Activated CD4-positive, alpha-beta T cell treated with anti-CD3 and anti-CD28 coated beads, Interleukin-2, amount 50 U/mL, for 1 hour (primary cell): ENCODE results near the gene AXDND1.
"Not testable (repeated sequence)": the region's sequence is repeated elsewhere in the genome, so short reads cannot be mapped to it uniquely, and the experiment has no call there.

Experiments used
- DNase-seq: peaks from one replicate; pipeline ENCODE4 v3.0.0-alpha.2; 2020

Gene AXDND1, protein sequence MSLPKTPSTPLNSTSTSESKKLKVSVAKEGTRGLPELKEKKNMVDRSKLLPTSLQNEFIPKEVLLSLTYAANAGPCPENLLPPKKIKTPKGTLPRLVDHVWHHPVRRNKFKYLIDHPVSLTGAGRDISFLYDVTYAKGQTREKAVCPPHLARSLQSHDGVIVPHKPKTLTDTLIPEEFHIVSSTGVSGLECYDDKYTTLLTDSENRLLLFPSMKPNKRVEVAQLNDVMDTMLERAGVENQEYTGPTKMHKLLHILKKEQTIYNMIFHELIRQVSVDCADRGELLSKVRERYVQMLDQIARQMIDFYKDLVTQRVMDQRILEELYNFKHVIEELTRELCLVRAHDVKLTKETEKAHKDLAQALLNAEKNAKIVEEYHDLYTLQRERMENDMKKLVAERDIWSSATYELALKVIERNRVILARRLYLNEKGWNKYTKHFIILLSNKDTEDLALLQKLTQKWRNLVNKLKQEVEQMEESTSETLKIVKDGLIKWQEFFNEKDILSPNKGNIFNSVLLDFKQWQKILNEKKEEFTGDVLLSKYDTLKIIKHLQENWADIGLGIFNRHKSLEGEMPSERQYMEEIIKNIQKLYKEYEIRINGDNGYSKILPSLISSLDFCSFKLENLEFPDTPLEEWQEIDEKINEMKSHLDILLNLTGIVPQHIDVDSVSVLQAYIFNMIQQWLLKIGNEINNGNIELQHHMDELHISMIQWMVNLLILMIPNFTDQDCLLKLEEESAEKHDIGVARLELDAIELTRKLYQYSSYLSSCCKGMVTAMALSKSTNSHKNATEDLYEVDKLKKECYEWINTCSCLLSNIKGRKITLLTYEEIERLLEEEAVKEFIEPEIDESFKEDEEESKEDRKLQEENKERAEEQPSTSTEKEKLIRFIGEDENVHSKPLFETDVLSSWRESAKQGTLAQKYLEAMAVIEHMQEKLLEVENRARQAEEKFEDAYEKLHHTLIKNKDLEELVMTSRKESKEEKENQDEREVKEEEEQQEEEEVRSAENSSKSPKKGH

DNA sequence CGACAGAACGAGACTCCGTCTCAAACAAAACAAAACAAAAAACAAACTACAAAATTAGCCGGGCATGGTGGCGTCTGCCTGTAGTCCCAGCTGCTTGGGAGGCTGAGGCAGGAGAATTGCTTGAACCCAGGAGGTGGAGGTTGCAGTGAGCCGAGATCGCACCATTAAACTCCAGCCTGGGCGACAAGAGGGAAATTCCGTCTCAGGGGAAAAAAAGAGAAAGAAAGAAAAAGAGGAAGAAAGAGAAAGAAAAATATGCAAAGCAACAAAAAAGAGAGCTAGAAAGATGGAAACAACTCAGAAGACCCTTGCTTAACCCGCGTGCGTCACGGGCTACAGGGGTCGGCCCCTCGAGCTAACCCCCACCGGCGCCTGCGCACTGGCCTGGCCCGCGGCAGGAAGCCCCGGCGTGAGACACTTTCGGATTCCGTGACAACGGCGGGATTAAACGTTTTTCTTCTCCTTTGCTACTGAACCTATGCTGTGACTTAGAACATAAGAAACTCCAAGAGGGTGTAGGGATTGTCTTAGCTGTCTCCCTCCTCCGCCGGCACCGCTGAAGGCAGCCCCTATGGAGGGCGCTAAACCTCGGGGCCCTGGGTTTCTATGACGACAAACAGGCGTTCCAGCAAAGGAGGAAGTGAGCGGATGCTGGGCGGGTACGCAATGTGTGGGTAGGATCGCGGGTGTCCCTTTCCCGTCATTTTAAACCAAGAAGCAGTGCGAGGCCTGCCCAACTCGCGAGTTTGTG, at the start of gene AXDND1:
AXDND1 (plus strand) TSS at position 630 of the 751 bp plus-strand sequence. CDS start 539 bp downstream, outside the sequence.
- peak; percentile 87 for DNase-seq

DNA sequence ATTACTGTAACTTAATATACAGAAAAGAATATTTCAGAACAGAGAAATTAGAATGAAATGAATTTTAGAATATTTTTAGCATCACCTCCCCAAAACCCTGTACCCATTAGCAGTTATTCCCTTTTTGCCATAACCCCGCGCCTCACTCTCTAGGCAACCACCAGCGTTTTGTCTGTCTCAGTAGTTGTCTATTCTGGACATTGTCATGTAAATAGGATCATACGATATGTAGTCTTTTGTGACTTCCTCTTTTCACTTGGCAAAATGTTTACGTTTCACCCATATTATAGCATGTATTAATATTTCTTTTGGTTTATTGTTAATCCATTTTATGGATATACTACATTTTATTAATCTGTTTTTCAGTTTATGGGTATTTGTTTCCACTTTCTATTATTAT, 47.3 kb upstream of the AXDND1 start:
- no peak for DNase-seq

DNA sequence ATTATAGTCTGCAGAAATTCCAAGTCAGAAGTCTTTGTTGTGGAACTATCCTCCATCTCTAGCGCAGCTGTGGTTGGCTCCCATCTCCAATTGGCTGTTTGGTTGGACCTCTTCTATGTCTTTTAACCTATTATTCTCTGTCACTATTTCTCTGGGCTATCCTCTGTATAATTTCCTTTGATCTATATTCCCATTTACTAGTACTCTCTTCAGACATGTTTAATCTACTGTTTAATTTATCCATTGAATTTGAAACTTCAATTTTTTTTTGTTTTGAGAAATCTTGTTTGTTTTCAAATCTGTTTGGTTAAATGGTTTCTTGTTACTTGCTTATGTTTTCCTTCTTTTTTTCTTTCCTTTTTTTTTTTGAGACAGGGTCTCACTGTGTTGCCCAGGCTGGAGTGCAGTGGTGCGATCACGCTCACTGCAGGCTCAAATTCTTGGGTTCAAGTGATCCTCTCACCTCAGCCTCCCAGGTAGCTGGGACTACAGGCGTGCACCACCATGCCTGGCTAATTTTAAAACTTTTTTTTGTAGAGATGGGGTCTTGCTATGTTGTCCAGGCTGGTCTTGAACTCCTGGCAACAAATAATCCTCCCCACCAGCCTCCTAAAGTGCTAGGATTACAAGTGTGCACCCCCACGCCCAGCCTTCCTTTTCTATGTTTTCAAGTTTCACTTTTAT, 44.1 kb upstream of the AXDND1 start:
- DNase-seq, result no peak

DNA sequence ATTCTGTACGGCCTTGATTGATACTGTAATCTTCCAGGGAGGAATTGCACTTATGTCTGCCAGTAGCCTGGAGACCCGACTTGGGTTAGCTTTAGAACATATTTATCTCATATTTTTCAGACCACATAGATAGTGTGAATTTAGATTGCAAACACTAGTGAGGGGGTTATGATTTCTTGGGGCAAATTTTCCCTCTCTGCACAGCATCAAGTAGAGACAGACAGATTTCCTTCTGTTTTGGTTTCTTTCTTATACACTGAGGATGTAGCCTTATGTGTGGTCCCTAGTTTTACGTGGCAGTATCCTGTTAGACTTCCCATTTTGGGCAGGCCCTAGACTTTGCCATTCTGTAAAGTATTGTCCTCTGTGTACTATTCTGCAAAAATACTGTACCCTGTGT, 43.2 kb upstream of the AXDND1 start:
- no peak for DNase-seq

DNA sequence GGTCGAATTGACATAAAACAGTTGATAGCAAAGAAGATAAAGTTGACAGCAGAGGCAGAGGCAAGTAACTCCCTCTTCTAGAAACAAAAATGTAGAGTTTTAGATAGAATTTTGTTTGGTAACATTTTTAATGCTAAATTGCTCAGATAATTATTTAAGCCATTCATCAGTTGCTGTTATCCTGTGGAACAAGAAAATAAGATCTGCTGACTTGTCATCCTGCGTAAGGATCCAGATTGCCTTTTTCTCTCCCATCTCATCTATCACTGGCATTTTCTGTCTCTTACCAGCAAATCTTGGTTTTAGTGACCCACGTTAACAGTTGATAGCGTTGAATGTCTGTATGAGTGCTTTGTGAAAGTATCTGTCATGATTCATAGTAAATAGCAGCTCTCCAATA, 42.3 kb upstream of the AXDND1 start:
- DNase-seq, result no peak

DNA sequence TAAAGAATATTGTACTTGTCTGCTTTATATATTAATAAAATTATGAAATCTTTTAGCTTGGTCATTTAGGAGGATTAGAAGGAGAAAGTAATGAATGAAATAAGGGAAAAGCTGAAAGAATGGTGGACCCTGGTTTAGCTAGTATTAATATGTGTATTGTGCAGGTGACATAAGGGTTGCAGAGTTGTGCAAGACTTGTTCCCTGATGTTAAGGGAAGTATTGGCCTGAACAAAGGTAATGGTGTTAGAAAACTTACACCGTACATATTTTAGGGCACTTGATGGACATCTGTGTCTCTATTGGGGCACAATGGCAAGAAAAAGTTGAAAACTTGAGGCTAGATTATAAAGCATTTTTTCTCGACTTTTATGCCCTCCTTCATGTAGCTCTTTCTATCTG, 39.9 kb upstream of the AXDND1 start:
- no peak for DNase-seq

DNA sequence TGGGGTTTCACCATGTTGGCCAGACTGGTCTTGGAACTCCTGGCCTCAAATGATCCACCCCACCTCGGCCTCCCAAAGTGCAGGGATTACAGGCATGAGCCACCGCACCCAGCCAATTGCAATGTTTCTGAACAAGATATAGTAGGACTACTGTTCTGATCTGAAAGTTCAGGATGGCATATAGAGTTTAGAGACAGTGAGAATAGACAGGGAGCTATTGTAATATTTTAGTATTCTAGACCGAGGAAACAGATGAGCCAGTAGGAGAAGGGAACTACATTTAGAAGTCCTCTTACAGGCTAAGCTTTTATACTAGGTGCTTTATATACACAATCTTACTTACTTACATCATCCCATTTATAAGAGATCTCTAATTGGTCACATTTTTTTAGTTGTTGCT, 39.0 kb upstream of the AXDND1 start:
- no peak for DNase-seq

DNA sequence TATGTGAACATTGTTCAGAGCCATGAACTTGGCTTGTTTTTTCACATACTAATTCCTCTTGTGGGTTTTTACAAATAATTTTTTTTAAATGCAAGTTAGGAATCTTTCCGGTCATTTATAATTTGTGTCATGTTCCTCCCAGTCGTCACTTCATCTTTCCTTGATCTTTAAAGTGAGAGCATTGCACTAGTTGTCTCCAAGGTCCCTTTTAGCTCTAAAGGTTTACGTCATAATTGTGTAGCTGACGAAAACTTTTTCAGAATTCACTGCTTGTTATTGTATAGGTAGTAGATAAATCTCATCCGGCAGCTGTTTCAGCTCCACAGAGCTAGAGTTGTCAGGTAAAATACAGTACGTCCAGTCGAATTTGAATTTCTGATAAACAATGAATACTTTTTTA, 38.6 kb upstream of the AXDND1 start:
- no peak for DNase-seq

DNA sequence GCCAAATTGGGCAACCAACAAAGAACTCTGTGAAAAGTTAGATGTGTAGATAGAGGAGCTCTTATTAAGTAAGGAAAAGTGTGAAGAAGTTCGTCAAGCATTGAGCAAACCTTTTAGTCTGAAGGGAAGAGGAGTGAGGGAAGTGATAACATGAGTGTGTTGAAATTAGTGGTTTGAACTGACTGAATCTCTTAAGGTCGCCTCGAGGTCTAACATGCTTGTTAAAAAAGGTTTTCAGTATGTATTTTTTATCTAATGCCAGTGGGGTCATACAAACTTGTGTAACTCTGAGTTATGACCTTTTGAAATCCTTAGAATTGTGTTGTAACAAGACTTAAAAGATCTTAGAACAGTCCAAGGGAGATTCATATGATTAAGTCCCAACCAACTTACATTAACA, 38.1 kb upstream of the AXDND1 start:
- DNase-seq, result no peak

DNA sequence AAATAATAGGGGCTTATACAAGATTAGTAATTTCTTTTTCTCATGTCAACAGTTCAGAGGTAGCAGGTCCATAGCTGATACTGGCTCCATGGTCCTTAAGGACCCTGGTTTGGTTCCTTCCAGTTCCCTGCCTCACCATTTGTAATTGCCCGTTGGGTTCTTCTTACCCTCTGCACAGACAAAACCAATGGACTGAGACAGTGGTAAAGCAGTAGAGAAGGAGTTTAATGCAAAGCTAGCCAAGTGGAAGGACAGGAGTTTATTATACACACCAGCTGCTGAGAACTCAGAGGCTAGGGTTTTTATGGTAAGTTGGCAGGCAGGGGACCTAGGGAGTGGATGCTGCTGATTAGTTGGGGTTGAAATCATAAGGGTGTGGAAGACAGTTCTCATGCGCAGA, 35.9 kb upstream of the AXDND1 start:
- DNase-seq, result no peak

DNA sequence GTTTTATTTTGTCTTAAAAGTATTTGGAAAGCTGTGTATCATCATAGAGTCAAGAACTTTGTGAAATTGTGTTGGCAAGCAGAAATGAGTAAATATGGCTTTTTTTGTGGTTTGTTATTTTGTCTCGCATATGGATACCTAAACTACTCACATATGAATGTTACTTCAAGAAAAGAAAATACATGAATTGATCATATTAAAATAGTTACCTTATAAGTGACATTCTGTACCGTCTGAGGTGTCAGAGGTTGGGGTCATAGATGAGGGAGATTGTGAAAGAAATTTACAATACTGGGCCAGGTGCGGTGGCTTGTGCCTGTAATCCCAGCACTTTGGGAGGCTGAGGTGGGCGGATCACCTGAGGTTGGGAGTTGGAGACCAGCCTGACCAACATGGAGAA, 31.3 kb upstream of the AXDND1 start:
- no peak for DNase-seq

DNA sequence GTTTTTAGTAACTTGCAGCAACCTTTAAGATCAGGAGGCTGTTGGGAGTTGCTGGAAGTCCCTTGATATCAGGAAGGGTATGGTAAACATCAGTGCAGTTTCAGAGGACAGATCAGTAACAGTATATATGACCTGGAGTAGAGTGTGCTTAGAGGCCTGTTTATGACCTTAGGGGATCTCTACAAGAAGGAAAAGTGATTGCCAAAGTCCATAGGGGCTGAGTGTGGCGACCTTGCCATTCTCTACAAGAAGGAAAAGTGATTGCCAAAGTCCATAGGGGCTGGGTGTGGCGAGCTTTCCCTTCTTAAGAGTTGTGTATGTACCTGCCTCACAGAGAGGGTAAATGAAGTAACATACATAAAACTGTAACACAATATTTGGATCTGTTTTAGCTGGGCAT, 28.5 kb upstream of the AXDND1 start:
- DNase-seq, result no peak

DNA sequence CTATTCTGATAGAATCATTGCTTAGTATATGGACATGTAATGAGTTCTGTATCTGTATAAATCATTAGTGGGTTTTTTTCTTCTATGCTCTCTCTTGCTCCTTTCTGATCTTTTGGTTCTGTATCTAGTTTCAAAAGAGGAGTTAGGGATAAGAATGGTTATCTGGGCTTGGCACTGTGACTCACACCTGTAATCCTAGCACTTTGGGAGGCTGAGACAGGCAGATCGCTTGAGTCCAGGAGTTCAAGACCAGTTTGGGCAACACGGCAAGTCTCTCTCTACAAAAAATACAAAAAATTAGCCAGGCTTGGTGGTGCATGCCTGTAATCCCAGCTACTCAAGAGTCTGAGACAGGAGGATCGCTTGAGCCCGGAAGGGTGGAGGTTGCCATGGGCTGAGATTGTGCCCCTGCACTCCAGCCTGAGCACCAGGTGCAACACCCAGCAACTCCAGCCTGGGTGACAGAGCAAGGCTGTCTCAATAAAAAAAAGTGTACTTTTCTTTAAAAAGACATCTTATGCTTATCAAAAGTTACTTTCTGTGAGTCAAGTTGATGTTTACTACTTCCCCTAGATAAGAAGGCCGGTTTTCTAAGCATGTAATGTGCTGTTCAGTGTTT, 27.7 kb upstream of the AXDND1 start:
- DNase-seq, result no peak

DNA sequence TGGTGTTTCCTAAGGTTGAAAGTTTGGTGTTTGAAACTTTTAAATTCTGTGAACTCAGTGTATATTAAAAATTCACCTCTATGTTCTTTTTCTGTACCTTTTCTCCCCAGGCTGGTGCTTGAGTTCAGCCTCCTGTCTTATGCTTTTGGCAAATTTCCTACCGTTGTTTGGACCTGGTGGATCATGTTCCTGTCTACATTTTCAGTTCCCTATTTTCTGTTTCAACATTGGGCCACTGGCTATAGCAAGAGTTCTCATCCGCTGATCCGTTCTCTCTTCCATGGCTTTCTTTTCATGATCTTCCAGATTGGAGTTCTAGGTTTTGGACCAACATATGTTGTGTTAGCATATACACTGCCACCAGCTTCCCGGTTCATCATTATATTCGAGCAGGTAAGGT, 24.9 kb upstream of the AXDND1 start:
- DNase-seq, result no peak

DNA sequence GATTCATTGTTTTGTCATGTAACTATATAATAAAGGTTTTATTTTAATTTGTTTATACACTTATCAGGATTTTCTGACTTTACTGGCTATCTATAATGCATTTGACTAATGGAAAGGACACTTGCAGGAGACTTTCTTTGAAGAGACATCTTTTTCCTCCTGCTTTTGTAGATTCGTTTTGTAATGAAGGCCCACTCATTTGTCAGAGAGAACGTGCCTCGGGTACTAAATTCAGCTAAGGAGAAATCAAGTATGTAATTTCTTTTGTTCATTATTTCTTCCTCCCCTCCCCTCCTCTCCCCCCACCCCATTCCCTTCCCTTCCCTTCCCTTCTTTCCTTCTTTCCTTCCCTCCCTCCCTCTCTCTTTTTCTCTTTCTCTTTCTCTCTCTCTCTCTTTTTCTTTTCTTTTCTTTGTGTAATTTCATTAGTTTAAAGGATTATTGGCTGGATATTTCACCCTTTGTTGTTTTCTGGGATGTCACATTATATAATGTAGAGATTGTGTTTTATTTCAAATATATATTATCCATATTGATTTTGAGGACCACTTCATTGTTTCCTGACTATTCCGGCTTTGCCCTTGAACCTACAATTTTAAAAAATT, 23.7 kb upstream of the AXDND1 start:
- no peak for DNase-seq

DNA sequence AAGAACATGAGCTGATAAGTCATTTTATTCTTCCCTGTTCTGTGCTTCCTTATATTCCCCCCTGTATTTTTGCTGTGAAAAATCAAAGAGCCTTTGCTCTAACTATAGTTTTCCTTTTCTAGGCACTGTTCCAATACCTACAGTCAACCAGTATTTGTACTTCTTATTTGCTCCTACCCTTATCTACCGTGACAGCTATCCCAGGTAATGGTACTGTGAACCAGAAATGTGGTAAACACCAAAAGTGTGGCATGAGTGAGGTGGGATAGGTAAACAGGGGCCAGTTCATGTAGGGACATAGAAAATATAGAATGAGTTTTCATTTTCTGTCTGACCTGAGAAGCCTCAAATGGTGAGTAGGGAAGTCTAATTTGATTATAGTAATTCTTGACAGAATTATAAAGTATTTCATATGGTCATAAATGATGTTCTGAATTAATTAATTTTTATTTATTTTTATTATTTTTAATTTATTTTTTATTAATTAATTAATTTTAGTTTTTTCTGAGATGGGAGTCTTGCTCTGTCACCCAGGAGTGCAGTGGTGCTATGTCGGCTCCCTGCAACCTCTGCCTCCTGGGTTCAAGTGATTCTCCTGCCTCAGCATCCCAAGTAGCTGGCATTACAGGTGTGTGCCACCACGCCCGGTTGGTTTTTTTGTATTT, 22.9 kb upstream of the AXDND1 start:
- no peak for DNase-seq

DNA sequence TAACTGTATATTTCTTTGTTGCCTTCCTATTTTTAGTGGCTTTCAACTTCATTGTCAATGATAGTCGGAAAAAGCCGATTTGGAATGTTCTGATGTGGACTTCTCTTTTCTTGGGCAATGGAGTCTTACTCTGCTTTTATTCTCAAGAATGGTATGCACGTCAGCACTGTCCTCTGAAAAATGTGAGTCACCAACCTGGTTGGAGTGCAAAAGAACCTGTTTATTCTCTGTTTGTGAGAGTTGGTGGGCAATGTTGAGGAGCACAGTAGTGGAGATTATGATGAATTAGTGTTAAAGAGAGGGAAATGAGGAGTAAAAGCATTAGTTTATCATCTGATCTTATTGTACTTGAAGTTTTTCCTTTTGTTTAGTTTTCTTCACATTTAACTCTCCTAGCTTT, 14.5 kb upstream of the AXDND1 start:
- DNase-seq, result no peak

DNA sequence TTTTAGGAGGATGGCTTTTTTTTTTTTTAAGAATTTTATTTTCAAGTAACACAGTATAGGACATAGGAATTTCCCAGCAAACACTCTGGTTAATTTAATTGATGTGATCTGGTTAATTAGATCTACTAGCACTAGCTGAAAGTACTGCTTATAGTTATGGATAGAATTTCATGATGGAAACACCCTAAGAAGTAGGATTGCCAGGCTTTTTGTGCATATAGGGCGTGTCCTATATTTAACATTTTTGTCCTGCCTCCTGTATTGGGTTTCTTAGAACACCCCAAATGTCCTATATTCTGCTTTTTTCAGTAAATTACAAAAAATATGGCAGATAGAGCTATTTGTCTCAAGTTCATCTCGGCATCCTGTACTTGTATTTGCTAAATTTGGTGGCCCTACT, 13.5 kb upstream of the AXDND1 start:
- no peak for DNase-seq

DNA sequence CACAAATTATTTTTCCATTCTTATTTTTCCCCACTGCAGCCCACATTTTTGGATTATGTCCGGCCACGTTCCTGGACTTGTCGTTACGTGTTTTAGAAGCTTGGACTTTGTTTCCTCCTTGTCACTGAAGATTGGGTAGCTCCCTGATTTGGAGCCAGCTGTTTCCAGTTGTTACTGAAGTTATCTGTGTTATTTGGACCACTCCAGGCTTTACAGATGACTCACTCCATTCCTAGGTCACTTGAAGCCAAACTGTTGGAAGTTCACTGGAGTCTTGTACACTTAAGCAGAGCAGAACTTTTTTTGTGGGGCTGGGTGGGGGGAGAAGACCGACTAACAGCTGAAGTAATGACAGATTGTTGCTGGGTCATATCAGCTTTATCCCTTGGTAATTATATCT, 12.2 kb upstream of the AXDND1 start:
- DNase-seq, result no peak

DNA sequence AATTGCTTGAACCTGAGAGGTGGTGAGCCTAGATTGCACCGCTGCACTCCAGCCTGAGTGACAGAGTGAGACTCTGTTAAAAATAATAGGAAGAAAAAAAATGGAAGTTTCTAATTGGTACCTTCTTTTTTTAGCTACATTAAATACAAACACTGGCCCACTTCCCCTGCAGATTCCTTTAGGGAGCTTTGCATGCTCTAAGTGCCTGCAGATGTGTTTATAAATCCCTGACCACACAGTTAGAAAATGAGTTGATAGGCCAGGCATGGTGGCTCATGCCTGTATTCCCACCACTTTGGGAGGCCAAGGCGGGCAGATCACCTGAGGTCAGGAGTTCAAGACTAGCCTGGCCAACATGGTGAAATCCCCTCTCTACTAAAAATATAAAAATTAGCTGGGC, 4.1 kb upstream of the AXDND1 start:
- not testable (repeated sequence) for DNase-seq
